Measurements from ENCODE around the gene HEYL.
"Not testable (repeated sequence)": the region's sequence is repeated elsewhere in the genome, so short reads cannot be mapped to it uniquely, and the experiment has no call there.

HEYL gene

DNA sequence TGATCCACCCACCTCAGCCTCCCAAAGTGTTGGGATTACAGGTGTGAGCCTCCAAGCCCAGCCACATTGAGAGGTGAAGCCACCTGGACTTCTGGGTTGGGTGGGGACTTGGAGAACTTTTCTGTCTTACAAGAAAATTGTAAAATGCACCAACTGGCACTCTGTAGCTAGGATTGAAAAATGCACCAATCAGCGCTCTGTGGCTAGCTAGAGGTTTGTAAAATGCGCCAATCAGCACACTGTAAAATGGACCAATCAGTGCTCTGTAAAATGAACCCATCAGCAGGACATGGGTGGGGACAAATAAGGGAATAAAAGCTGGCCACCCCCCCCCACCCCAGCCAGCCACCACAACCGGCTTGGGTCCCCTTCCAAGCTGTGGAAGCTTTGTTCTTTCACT, 35.8 kb downstream of the HEYL start:
- DNase-seq (ENCODE audit: low spot score) = not testable (repeated sequence)

DNA sequence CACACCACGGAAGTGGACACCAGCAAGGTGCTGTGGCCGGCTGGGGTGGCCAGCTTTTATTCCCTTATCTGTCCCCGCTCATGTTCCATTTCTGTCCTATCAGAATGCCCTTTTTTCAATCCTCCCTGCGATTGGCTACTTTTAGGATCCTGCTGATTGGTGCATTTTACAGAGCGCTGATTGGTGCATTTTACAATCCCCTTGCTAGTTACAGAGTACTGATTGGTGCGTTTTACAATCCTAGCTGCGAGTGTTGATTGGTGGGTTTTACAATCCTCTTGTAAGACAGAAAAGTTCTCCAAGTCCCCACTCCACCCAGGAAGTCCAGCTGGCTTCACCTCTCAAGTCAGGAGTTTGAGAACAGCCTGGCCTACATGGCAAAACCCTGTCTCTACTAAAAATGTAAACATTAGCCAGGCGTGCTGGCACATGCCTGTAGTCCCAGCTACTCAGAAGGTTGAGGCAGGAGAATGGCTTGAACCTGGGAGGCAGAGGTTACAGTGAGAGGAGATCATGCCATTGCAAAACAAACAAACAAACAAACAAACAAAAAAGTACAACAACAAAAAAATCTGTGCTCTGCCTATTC, 37.7 kb downstream of the HEYL start:
- not testable (repeated sequence) for DNase-seq (ENCODE audit: low spot score)

DNA sequence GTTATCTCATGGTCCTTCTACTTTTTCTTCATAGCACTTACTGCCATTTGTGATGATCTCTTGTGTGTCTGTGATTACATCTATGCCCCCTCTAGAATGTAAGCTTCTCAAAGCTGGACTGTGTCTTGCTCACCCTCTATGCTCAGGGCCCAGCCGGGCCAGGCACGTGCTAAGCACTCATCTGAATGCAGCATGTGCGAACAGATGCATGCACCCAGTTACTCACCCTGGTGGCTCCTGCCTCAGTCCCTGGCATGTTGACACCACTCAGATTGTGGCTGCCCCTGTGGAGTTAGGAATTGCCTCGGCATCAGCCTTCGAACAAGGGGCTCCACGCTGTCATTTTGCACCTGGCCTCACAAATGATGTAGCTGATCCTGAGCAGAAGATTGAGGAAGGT, 43.3 kb downstream of the HEYL start:
- no peak for DNase-seq (ENCODE audit: low spot score)

DNA sequence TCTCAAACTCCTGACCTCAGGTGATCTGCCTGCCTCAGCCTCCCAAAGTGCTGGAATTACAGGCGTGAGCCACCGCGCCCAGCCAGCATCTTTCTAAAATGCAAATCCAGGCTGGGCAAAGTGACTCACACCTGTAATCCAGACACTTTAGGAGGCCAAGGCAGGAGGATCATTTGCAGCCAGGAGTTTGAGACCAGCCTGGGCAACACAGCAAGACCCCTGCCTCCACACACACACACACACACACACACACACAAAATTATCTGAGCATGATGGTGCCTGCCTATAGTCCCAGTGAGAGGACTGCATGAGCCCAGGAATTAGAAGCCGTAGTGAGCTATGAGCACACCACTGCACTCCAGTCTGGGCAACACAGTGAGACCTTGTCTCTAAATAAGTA, 46.1 kb downstream of the HEYL start:
- DNase-seq (ENCODE audit: low spot score) = no peak

DNA sequence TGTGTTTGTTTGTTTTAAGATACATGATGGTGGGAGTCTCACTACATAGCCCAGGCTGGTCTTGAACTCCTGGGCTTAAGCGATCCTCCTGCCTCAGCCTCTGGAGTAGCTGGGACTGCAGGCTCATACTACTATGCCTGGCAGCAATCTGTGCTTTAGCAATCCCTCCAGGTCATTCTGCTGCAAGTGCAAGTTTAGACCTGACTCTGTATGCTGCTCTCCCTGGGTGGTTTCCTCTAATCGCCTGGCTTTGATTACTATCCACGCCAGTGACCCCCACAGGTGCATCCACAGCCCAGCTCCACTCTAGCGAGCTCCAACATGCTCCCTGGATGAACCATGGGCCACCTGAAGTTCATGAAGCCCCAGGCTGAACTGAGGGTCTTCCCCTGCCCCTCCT, 47.4 kb downstream of the HEYL start:
- DNase-seq (ENCODE audit: low spot score) = no peak

DNA sequence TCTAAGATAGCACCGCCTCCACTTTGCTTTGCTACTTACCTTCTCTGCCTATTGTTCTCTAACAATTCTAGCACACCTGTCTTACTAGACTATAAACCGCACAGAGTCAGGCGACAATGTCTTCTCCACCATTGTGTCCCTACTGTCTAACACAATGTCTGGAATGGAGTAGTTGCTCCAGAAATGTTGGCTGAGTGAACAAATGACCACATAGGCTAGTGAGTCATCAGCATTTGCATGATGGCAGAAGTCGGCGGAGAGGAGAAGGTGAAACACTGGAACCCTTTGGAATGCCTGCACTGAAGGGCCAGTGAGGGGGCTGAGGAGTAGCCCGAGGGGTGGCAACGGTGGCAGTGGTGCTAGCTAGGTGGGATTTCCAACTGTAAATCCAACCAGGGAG, 48.9 kb downstream of the HEYL start:
- DNase-seq (ENCODE audit: low spot score) = no peak

DNA sequence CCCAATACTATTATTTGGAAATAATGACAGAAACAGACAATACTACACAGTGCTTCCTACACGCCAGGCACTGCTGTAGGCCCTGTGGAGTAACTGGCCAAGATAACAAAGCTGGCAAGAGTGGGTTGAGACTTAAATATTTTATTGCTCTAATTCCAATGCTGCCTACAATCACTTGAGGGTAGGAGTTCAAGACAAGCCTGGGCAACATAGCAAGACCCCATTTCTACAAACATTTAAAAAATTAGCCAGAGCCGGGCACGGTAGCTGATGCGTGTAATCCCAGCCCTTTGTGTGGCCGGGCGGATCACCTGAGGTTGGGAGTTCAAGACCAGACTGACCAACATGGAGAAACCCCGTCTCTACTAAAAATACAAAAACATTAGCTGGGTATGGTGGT, 53.5 kb downstream of the HEYL start:
- DNase-seq (ENCODE audit: low spot score) = no peak

DNA sequence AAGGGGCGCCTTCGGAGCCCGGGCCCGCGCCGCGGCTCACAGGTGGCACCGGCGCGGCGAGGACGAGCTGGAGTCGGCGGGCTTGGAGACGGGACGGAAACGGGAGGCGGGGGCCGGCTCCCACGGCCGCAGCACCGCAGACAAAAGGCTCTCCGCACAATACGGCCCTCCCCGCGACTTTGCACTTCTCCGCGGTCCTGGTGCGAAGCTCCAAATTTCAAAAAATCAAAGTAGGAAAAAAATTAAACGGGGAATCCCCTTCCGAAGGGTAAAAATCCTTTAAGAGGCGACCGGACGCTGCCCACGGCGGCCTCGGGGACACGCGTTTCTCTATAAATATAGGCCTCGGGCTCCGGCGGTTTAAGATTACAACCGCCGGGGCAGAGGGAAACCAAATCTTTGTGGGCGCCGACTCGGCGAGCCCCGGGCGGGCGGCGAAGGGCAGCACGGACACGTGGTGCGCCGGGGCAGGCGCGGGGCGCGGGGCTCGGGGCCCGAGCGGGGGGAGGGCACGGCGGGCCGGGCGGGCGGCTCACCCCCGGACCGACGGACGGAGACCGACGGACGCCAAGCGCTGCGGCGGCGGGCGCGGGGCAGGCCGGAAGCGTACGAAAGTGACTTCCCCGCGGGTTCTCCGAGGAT, 63.3 kb downstream of the HEYL start:
- DNase-seq (ENCODE audit: low spot score) = no peak

DNA sequence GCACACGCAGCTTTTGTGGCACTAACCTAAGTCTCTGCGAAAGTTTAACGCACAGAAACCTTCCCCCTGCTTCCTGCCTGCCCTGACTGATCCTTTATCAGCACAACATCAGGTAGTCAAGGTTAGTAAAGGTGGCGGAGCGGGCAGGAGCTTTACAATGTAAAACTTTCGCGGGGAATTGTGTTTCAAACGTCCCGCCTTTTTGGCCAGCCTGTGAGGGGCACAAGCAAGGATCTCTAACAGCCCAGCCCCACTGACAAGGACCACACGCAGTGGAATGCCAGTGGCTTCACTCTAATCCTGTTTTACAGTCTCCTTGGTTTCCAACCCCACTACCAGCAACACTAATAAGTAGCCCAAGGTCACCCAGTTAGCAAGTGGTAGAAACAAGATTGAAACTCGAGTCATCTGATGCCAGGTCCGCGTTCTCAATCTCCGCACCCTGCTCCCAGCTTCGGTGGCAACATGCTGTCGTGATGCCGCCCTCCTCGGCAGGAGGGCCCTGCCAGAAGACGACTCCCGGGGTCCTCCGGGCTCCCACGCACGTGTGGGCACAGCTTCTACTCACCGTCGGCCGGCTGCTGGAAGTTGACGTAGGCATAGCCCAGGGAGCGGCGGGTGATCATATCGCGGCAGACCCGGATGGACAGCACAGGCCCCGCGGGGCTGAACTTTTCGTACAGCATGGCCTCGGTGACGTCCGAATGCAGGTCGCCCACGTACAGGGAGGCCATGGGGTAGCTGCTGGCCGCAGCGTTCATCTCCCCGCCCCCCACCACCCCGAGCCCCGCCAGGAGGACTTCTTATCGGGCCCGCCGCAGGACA, 64.0 kb downstream of the HEYL start:
- peak; percentile 30 for DNase-seq (ENCODE audit: low spot score)

DNA sequence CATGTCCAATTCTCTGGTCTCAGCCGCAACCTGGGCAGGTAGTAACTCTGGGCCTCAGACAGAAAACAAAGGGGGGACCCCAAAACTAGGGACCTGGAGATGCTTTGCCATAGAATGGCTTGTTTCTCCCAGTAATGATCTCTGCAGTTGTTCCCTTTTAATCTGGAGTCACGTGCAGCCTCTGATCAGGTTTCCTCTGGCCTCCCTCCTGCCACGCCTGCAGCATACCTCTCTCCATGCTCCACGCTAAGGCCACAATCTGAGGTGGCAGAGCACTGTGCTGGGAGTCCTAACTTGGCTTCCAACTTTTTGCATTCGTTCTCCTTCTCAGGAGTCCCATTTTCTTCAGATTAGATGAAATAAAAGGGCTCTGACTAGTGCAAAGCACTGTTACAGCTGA, 64.8 kb downstream of the HEYL start:
- DNase-seq (ENCODE audit: low spot score) = no peak
